ENCODE data around the gene DCC. TPM values are rescaled to one million over a fixed set of nuclear protein-coding genes. Genes with fewer than 3 reads are reported as not detected.

DCC gene
- total RNA-seq, 2 donors from 2014 or later: not detected

DNA sequence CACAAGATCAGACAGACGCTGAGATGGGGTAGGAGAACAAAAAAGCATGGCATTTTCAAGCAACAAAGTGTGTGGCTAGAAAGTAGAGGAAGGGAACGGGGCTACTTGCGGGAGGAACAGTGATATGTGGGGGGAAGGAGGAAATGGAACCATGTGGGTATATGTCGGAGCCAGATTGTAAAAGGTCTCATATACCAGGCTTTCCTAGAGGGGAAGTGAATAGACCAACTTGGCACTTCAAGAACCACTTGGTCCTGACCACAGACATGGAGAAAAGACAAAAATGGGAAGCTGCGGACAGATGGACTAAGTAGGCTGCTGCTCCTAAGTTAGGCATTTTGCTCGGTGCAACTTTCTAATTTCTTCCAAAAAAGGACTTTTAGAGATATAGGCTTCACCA lies 196.0 kb downstream of the DCC start:
- Mint-ChIP-seq H3K9me3 (peaks cover 7% of the 10 kb centered on the region), H3K4me3 (no peak overlapping the region), H3K36me3 (ENCODE audit: low read depth) (no peaks in the 10 kb centered on the region), H3K4me1 (no peaks in the 10 kb centered on the region), H3K27ac (no peak overlapping the region), H3K27me3 (no peaks in the 10 kb centered on the region)
- ATAC-seq (replicated peaks): no peak

DNA sequence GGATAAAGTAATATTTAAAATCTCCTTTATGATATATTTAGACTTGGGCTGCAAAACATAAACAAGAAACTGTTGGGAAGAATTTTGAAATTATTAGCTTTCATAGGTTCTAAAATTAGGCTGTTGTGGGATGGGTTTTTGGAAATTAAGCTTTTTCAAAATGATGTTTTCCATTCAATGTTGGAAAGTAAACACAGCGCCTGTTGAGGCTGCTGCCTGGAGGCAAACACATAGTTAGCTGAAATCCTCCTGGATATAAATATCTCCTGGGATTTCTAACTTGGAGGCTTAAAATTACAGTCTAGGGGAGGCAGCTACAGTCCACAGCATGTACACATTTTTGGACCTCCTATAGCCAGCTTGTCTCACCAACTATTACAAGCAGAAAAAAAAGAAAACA lies 197.3 kb downstream of the DCC start:
- Mint-ChIP-seq H3K9me3 (peaks cover 7% of the 10 kb centered on the region), H3K36me3 (ENCODE audit: low read depth) (no peaks in the 10 kb centered on the region), H3K4me1 (no peaks in the 10 kb centered on the region), H3K27ac (no peak overlapping the region), H3K27me3 (no peaks in the 10 kb centered on the region), H3K4me3 (no peak overlapping the region)
- no peak for ATAC-seq (replicated peaks)

DNA sequence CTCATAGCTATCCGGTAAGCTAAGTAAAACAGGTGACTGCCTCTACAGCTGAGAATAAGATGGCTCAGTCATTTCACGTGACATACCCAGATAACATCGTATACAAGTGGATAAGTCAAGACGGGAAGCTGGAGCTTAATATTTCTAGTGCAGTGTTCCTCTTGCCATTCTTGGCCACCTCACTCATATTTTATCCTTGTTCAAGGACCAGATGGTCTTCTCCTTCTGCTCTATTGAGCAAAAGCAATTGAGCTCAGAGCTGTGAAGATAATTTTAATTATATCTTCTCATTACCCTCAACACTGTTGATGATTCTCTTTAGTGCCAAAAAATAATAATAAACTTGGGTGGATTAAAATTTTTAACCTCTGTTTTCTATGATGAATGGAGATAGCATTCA lies 201.1 kb downstream of the DCC start:
- no peak overlapping the region for H3K27ac Mint-ChIP-seq
- H3K4me1 Mint-ChIP-seq: no peaks in the 10 kb centered on the region
- no peaks in the 10 kb centered on the region for H3K27me3 Mint-ChIP-seq
- peaks cover 7% of the 10 kb centered on the region for H3K9me3 Mint-ChIP-seq
- no peak for ATAC-seq (replicated peaks)
- no peaks in the 10 kb centered on the region for H3K36me3 Mint-ChIP-seq (ENCODE audit: low read depth)
- H3K4me3 Mint-ChIP-seq: no peak overlapping the region

DNA sequence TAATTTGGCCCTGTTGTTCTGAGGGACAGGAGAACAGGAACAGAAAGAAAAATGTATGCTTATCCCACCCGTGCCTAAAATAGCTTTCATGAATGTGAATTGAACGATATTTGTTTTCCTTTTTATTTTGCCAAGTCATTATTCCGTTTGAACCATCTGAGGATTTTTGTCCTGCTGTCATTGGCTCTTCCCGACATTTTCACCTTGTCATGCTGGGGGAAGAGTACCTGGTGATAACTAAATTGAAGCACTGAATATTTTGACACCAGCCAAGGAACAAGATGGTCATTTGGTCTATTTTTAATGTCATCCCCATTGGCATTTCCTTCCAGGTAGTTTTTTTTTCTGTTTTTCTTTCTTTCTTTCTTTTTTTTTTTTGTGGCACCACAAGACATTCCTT lies 204.1 kb downstream of the DCC start:
- ATAC-seq (replicated peaks): no peak
- H3K4me3 Mint-ChIP-seq: no peak overlapping the region
- H3K27ac Mint-ChIP-seq: no peak overlapping the region
- peaks cover 4% of the 10 kb centered on the region for H3K9me3 Mint-ChIP-seq
- H3K27me3 Mint-ChIP-seq: no peaks in the 10 kb centered on the region
- no peaks in the 10 kb centered on the region for H3K4me1 Mint-ChIP-seq
- H3K36me3 Mint-ChIP-seq (ENCODE audit: low read depth): no peaks in the 10 kb centered on the region

DNA sequence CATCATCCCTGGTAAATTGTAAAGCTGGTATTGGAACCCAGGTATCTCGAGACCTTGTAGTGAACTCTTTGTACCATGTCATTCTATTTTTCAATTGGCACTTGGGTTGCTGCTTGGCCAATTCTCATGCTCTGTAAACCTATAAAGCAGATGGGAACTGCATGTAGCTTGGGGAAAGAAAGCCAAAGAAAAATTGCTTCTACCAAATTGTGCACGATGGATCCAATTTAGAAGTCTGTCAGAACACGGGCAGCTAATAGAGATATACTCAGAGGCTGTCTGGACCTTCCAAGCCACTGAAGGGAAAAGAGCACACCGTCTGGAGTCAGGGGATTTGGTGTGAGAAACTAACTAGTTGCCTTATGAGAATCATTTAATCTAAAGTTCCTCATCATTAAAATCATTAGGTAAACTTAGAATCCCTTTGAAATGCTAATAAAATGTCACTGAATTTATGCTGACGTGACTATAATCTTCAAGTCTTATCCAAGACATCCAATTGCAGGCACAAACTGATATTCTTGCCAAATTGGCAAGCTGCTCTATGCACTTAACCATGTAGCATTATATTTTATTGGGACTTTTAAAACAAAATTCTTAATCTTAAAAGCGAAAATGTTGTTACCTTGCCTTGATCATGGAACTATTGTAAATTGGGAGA lies 206.8 kb downstream of the DCC start:
- no peaks in the 10 kb centered on the region for H3K27me3 Mint-ChIP-seq
- H3K4me3 Mint-ChIP-seq: no peak overlapping the region
- no peaks in the 10 kb centered on the region for H3K36me3 Mint-ChIP-seq (ENCODE audit: low read depth)
- no peak overlapping the region for H3K27ac Mint-ChIP-seq
- H3K9me3 Mint-ChIP-seq: peaks cover 6% of the 10 kb centered on the region
- no peaks in the 10 kb centered on the region for H3K4me1 Mint-ChIP-seq
- no peak for ATAC-seq (replicated peaks)

GRCh38 chr18:52553441-52553840 lies 213.4 kb downstream of the DCC start:
- H3K27me3 Mint-ChIP-seq: no peaks in the 10 kb centered on the region
- H3K4me1 Mint-ChIP-seq: no peaks in the 10 kb centered on the region
- ATAC-seq (replicated peaks): no peak
- H3K36me3 Mint-ChIP-seq (ENCODE audit: low read depth): no peaks in the 10 kb centered on the region
- no peak overlapping the region for H3K27ac Mint-ChIP-seq
- H3K4me3 Mint-ChIP-seq: no peak overlapping the region
- peaks cover 19% of the 10 kb centered on the region for H3K9me3 Mint-ChIP-seq

GRCh38 chr18:52554180-52554579 lies 214.2 kb downstream of the DCC start:
- H3K27me3 Mint-ChIP-seq: no peaks in the 10 kb centered on the region
- H3K4me3 Mint-ChIP-seq: no peak overlapping the region
- H3K27ac Mint-ChIP-seq: no peak overlapping the region
- H3K36me3 Mint-ChIP-seq (ENCODE audit: low read depth): no peaks in the 10 kb centered on the region
- H3K4me1 Mint-ChIP-seq: no peaks in the 10 kb centered on the region
- H3K9me3 Mint-ChIP-seq: peaks cover 19% of the 10 kb centered on the region
- no peak for ATAC-seq (replicated peaks)

DNA sequence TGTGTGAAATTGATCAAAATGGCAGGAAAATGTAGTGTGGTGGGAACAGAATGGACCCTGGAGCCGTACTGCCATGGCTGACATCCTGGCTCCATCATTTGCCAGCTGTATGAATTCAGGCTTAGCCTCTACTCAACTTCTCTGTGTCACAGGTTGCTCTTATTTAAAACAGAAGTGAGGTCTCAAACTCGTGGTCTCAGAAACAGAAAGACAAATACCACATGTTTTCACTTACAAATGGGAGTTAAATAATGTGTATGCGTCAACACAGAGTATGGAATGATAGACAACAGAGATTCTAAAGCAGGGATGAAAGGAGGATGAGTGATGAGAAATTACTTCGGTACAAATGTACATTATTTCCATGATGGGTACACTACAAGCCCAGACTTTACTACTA lies 227.4 kb downstream of the DCC start:
- Mint-ChIP-seq H3K27ac (no peak overlapping the region), H3K9me3 (no peaks in the 10 kb centered on the region), H3K4me1 (no peaks in the 10 kb centered on the region), H3K36me3 (ENCODE audit: low read depth) (no peaks in the 10 kb centered on the region), H3K4me3 (no peak overlapping the region), H3K27me3 (no peaks in the 10 kb centered on the region)
- no peak for ATAC-seq (replicated peaks)

DNA sequence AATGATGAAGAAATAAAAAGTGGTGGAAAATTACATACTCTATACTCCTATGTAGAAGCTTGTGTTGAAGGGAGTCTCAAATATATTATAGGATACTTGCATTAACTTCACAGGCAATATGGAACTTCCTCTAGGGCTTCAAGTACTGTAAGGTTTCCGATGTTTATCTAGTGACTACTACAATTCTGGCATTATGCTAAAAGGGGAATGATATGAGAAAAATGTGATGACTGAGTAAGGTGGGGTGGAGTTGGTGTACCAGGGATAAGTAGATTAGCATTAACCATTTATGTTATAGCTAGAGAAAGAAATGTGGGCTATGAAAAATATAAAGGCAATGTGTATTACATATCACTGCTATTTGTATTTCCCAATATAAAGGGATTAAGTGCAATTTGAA lies 229.5 kb downstream of the DCC start:
- no peak for ATAC-seq (replicated peaks)
- Mint-ChIP-seq H3K4me1 (no peaks in the 10 kb centered on the region), H3K4me3 (no peak overlapping the region), H3K27ac (no peak overlapping the region), H3K9me3 (no peaks in the 10 kb centered on the region), H3K36me3 (ENCODE audit: low read depth) (no peaks in the 10 kb centered on the region), H3K27me3 (no peaks in the 10 kb centered on the region)

GRCh38 chr18:52570975-52571374 lies 231.0 kb downstream of the DCC start:
- no peaks in the 10 kb centered on the region for H3K9me3 Mint-ChIP-seq
- no peaks in the 10 kb centered on the region for H3K27me3 Mint-ChIP-seq
- no peak for ATAC-seq (replicated peaks)
- no peaks in the 10 kb centered on the region for H3K4me1 Mint-ChIP-seq
- H3K36me3 Mint-ChIP-seq (ENCODE audit: low read depth): no peaks in the 10 kb centered on the region
- no peak overlapping the region for H3K4me3 Mint-ChIP-seq
- H3K27ac Mint-ChIP-seq: no peak overlapping the region

DNA sequence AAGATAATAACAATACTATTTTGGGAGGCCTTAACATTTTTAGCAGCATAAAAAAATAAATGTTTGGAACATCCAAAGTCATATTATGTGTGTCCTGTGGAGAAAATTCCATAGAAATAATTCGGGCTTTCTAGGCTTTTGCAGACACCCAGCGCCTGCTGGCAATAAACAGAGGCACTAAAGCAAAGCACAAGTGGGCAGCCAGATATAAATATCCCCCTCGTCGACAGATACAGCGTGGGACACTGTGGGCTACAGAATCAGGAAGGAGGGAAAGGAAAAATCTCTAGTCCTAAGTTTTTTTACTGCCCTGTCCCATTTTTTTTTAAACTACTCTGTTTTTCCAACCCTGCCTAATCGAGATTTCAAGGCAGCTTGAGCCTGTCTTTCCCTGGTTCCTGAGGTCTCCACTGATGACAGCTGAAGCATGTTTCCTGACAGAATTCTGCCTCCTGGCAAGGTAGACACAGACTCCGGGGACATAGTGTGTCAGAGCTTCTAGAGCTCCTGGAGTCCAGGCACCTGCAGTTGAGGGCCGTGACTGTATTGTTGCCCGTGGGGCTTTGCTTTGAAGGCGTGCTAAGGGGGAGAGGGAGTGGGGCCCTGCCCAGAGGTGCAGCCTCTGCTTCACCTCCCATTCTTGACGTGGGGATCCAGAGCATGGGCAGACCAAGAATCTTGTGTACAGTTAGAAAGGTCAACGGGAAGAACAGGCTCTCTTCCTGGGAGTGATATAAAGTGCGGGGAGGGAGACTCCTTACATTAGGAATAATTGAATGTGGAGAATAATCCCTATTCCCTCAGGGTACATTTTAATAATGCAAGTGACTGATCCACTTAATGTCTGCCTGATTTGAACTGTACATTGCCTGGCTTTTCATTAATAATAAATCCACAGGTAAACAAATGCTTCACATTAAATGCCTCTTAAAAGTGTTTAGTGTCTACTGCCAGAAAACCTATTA lies 232.3 kb downstream of the DCC start:
- H3K36me3 Mint-ChIP-seq (ENCODE audit: low read depth): no peaks in the 10 kb centered on the region
- H3K4me1 Mint-ChIP-seq: no peaks in the 10 kb centered on the region
- no peak overlapping the region for H3K4me3 Mint-ChIP-seq
- H3K27ac Mint-ChIP-seq: no peak overlapping the region
- no peaks in the 10 kb centered on the region for H3K27me3 Mint-ChIP-seq
- no peak for ATAC-seq (replicated peaks)
- peaks cover 3% of the 10 kb centered on the region for H3K9me3 Mint-ChIP-seq

DNA sequence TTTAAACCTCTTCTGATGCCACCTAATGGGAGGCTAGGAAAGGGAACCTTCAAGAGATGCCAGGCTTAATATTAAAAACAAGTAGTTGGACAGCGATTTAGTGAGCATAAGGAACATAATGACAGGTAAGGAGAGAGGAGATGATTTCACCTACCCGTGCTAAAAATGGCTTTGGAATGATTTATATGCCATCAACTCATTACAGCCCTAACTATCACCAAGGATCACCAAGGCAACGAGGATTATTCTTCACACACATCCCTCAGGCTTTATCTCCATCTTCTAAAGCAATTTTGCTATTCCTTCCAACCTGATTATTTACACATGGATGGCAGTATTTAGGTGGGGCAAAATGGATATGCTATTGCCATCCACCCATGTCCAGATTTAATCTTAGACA lies 237.8 kb downstream of the DCC start:
- H3K36me3 Mint-ChIP-seq (ENCODE audit: low read depth): no peaks in the 10 kb centered on the region

DNA sequence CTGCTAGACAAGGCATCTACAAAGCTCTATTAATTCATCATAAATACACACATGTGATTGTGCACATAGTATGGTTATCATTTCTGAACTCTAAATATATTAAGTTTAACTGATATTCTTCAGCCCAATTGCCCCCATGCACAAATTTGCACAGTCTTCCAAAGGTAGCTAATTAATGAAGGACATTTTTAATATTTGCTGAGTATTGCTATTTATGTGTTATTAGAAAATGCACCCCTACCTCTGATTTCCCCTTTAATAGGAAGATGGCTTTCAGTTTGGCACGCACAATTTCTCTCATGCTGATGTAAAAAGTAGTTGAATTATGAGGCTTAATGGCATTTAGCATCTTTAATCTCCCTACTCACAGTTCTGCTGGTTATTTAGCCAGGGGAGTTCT lies 242.1 kb downstream of the DCC start:
- ATAC-seq (replicated peaks): no peak
- H3K4me1 Mint-ChIP-seq: no peaks in the 10 kb centered on the region
- H3K9me3 Mint-ChIP-seq: peaks cover 3% of the 10 kb centered on the region
- H3K27me3 Mint-ChIP-seq: no peaks in the 10 kb centered on the region
- no peak overlapping the region for H3K27ac Mint-ChIP-seq
- no peak overlapping the region for H3K4me3 Mint-ChIP-seq
- H3K36me3 Mint-ChIP-seq (ENCODE audit: low read depth): no peaks in the 10 kb centered on the region

More for the DNA sequence above, 237.8 kb downstream of the DCC start:
- ATAC-seq (replicated peaks): no peak
- H3K4me1 Mint-ChIP-seq: no peaks in the 10 kb centered on the region
- no peaks in the 10 kb centered on the region for H3K27me3 Mint-ChIP-seq
- peaks cover 3% of the 10 kb centered on the region for H3K9me3 Mint-ChIP-seq
- no peak overlapping the region for H3K4me3 Mint-ChIP-seq
- H3K27ac Mint-ChIP-seq: no peak overlapping the region

GRCh38 chr18:52582516-52582915 lies 242.5 kb downstream of the DCC start:
- Mint-ChIP-seq H3K4me3 (no peak overlapping the region), H3K27ac (no peak overlapping the region), H3K9me3 (peaks cover 3% of the 10 kb centered on the region), H3K4me1 (no peaks in the 10 kb centered on the region), H3K36me3 (ENCODE audit: low read depth) (no peaks in the 10 kb centered on the region), H3K27me3 (no peaks in the 10 kb centered on the region)
- ATAC-seq (replicated peaks): no peak

GRCh38 chr18:52588931-52589330 lies 248.9 kb downstream of the DCC start:
- ATAC-seq (replicated peaks): no peak
- Mint-ChIP-seq H3K27ac (no peak overlapping the region), H3K36me3 (ENCODE audit: low read depth) (no peaks in the 10 kb centered on the region), H3K27me3 (no peaks in the 10 kb centered on the region), H3K4me3 (no peak overlapping the region), H3K4me1 (no peaks in the 10 kb centered on the region), H3K9me3 (peaks cover 8% of the 10 kb centered on the region)
